ENCODE measurements around the gene RAB23.
"Not testable (repeated sequence)": the region's sequence is repeated elsewhere in the genome, so short reads cannot be mapped to it uniquely, and the experiment has no call there.

RAB23 gene

DNA sequence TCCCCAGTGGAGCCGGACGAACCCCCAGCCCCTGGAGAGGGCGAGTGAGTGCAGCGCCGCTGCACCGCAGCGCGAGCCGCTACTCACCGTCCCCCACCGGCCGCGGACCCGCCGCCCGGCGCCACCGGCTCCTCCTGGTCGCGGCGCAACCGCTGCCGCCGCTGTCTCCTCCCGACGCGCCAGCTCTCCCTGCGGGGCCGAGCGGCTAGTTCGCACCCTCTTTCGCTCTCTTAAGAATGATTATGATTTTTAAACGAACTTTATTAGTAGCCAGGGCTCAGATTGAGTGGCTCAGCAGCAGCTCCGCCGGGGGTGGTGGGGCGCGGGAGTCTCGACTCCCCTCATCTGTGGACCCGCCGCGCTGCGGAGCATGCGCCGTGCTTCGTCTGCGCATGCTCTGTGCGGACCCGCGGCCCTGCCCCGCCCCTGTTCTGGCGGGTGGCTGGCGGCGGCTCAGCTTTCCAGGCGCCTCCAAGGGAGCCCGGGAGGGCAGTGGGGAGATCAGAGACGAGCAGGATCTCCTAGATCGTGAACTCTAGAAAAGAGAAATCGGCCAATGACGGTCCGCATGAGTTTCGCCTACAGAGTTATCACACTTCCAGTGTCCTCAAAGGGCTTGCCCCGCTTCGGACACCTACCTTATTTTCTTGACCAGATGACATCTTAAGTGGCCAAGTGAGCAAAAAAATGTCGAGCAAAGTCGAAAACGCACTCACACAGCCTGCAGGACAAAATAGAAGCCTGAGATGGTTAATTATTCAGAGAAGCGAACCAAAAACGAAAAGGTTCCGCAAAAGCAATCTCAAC is at the start of gene RAB23:
Gene RAB23 (minus strand): TSS at position 372 of the 807 bp plus-strand sequence. CDS start 11,927 bp downstream, outside the sequence.
- DNase-seq (ENCODE audit: low read depth) = peak; percentile 64

DNA sequence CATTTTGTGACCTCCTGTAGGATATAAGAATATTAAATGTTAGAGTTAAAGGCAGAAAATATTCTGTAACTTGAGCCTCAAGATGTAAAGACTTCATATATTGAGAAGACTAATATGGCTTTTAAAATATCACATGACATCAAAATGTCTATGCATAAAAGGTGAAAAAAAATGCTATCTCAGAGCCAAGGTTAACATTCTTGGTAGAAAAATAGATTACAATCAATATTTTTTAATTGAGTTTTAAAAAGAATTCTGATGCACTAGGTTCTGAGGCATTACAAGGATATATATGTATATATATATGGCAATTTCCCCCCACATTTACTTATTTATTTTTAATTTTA is 46.2 kb upstream of the RAB23 start:
- no peak for DNase-seq (ENCODE audit: low read depth)

DNA sequence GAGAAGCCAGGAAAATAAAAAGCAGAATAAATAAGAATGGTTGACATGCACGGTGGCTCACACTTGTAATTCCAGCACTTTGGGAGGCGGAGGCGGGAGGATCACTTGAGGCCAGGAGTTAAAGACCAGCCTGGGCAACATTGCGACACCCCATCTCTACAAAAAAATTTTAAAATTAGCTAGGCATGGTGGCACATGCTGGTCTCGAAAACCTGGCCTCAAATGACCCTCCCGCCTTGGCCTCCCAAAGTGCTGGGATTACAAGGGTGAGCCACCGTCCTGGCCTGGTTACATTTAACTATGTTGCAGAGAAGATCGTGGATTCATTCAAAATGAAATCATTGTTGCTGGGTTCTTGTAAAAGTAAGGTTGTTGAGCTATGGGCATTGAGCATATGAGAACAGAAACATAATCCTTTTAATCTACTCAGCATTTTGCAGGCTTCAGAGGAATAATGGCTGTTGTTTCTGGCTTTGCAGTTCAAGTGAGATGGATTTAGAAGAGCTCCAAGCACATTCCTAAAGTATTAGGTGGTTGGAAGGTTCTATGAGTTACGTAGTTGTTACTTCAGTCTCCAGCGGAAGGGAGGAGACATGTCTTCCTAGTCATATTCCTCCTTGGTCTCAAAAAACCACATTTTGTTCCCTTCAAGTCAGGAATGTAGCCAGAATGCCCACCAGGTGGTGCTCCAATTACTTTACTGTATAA is 45.6 kb upstream of the RAB23 start:
- DNase-seq (ENCODE audit: low read depth) = no peak

DNA sequence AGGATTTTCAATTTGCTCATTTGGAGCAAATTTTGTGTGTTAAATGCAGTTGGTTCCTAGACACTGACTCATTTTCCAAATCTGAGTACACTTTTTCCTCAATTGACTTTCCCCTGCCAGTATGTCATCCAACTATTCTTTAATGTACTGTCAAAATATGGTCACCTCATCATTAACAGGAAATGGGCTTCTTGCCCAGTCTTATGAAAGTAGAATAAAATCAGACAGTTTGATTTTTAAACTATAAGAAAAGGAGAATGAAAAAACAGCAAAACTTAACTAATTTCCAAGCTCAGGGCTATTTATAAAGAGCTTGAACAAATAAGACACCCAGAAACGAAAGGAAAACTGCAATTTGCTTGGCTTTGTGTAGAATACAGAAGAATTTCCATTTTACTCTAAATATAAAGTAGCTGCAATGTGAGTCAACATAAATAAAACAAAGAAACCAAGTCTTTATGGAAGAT is 43.7 kb upstream of the RAB23 start:
- no peak for DNase-seq (ENCODE audit: low read depth)

DNA sequence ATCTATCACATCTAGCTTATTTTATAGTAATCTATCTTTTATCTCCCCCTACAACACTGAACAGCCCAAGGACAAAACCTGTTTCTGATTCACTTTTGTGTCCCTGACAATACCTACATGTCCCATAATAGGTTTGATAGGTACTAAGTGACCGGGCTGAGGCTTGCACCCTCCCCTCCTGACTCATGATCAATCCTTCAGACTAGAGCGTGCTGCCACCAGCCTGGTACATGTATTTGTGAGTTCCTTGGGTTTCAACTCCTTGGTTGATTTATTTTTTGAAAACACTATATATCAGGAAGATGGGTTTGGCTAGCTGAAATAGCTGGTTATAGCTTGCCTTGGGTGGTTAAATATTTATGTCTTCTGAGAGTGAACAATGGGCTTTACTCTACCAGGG is 41.6 kb upstream of the RAB23 start:
- no peak for DNase-seq (ENCODE audit: low read depth)

DNA sequence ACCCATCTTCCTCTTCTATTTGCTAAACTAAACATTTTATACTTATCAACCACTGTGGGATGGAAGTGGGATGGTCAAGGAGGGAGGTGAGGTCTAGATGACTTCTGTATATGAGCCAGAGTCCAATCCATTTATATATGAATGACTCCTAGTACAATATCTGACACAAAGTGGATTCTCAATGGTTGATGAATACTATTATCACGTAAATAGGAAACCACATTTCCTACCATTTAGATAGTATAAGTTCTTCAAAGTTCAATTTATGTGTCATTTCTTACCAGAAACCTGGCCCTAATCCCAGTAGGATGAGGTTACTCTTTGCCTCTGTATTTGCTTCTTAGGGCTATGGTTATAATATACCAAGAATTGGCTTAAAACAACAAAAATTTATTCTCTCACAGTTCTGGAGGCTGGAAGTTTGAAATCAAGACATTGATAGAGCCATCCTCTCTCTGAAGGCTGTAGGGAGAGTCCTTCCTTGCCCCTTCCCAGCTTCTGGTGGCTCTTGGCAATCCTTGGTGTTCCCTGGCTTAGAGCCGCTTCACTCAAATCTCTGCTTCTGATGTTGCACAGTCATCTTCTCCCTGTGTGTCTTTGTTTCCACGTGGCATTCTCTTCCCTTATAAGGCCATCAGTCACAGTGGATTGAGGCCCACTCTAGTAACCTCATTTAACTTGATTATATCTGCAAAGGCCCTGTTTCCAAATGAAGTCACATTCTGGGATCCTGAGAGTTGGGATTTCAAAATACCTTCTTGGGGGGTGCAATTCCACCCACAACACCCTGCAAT is 41.0 kb upstream of the RAB23 start:
- DNase-seq (ENCODE audit: low read depth) = no peak

DNA sequence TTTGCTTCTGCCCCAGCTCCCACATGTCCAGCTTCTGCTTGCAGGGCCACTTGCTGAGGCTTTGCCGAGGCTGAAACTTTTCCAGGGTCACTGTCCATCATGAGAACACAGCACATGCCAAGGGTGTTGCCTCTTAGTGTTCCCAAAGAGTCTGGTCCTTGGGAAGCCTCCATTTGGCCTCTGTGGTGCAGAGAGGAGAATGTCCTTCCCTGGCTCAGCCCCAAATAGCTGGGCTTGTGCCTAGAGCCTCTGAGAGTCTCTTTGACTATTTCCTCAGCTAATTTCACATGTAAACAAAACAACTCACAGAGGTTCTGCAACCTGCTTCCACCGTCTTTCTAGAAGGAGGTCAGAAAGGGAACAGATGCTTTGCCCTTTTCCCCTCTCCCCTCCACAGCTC is 40.4 kb upstream of the RAB23 start:
- DNase-seq (ENCODE audit: low read depth) = no peak

DNA sequence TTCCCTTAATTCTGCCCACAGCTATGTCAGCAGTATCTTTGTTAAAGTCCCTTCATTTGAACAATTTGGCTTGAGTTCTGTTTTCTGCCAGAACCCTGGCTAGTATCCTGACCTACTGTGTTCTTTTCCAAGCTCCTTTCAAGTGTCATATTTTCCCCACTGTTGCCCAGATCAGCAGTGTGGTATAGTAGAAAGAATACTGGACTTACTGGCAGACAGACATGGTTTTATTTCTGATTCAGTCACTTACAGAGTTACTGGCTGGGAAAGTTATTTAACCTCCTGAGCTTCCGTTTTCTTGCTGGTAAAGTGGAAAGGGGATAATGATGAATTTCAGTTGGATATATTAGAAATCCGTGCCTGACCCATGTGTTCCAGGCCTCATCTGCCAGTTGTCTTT is 39.8 kb upstream of the RAB23 start:
- DNase-seq (ENCODE audit: low read depth) = no peak

DNA sequence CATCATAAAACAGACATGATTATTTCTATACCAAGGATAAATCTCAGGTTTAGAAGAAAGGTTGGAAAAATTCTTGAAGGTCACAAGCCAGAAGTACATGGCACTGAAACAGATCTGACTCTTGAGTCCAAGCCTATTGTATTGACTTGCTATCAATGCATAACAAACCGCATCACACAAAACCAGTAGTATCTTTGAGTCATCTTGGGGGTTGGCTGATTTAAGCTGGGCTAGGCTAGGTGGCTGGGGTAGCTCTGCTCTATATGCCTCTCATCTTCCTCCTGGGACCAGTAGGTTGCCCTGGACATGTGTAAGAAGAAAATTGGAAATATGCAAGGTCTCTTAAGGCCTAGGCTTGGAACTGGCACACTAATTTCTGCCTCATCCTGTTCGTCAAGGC is 37.0 kb upstream of the RAB23 start:
- DNase-seq (ENCODE audit: low read depth) = no peak

DNA sequence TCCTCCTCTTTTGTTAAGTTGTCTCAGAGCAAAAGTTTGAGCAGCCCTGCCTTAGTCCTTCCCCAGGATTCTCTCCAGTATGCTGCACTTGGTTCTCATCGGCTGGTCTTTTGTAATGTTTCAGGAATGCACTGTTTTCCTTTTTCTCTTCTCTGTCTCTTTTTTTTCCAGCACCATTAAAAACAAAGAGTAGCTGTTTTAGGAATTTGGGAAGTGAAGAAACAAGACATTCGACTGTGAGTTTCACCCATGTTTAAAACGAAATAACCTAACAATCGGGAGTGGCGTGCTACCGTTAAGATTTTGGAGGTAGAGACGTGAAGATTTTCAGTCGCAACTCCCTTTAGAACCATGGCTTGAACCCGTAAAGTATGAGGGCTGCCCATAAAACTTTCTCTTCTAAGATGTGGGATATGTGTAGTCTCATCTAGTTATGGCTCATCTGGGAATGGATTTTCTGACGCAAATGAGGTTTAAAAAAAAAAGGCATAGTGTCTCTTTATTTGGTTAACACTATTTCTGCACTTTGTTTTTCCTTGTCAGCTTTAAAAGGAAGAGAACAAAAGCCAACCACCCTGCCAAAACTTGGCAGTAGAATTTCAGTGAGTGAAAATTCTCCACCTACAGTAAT is 35.9 kb upstream of the RAB23 start:
- DNase-seq (ENCODE audit: low read depth) = no peak

DNA sequence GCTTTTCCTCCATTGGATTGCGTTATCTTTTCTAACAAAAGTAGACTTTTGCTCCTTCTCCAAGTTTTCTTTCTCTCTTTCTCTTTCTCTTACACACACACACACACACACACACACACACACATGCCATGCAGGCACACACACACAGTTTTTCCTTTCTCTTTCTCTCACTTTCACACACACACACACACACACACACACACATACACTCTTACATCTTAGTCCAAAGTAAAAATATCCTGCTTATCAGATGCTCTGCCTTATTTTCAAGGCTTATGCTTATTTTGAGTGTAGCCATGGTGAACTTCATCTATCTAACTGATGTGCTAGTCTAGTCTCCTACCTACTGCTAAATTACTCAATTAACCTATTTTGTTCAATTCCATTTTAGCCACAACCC is 34.4 kb upstream of the RAB23 start:
- DNase-seq (ENCODE audit: low read depth) = no peak

DNA sequence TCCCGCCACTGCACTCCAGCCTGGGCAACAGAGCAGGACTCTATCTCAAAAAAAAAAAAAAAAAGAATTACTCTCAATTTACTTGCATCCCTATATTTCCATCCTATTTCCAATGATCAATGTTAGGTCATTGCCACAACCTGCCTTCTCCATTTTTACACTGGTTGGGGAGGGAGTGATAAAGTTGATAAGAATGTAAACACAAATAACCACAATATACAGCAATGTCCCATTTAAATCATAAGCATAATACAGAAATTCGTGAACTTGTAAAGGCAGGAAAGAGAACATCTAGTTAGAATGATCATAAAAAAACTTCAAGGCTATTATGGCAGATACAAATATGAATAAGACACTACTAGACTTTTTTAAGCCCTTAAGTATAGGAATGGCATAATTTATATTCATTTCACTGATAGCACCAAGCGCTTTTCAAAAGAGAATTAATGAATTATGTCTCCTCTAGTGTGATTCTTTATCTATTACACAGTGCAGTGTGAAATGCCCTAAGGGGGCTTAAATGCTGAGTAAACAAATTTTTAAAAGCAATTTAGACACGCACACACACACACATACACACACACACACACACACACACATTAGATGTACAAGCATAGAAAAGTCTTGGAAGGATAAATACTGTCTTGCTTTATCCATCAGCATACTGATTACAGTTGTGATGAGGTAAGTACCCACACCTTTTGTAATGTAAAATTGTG is 33.5 kb upstream of the RAB23 start:
- no peak for DNase-seq (ENCODE audit: low read depth)

DNA sequence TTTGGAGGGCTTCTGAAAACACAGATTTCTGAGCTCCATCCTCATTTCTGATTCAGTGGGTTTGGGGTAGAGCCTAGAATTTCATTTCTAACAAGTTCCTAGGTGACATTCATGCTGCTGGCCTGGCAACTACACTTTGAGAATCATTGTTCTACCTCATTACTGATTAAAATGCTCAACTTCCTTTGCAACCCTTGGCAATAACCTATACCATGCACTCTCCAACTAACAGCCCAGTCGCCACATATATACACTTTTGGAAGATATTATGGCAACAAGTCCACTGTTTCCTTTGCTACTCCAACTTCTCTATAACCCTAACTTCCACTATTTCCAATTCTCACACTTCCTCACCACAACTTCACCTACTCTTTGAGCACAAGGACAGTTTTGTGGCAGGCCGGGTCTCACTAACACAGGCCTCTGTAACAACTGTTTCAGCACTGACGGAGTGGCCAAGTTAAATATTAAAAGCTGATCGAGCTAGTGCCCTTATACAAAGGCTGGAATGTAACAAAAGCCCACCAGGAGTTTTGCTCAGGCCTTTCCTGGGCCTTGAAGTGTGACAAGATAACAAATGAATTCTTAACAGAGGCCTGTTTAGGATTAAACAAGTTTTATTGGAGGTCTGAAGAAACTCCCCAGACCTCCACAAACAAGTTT is 32.1 kb upstream of the RAB23 start:
- no peak for DNase-seq (ENCODE audit: low read depth)

DNA sequence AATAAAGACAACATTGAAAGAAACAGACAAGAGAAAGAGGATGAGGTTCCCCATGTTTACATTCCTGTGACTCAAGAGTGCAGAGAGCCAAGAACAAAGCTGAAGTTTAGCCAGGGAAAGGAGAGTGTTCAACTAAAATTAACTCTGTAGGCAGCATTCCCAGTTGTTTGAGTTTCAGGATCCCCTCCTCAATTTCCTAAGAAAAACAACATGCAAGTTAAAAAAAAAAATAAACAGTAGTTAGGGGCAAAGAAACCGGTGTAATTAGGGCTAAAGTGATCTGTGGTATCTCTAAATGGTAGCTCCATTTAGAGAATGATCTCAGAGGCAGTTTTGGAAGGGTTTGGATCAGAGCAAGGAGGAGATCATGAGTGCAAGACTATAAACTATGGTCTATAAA is 30.9 kb upstream of the RAB23 start:
- no peak for DNase-seq (ENCODE audit: low read depth)

DNA sequence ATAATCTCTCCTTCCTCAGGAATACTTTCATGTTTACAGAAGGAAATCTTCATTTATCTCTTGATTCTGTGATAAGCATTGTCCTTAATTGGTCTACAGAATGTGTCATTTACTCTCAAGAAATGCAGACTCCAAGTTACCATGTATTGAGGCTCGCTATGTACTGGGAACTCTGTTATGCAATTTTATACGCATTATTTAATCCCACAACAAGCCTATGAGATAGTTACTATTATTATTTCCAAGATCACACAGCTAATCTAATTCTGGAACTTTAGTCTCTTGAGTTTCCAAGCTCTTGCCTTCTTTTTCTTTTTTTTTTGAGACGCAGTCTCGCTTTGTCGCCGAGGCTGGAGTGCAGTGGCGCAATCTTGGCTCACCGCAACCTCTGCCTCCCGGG is 30.0 kb upstream of the RAB23 start:
- DNase-seq (ENCODE audit: low read depth) = no peak

DNA sequence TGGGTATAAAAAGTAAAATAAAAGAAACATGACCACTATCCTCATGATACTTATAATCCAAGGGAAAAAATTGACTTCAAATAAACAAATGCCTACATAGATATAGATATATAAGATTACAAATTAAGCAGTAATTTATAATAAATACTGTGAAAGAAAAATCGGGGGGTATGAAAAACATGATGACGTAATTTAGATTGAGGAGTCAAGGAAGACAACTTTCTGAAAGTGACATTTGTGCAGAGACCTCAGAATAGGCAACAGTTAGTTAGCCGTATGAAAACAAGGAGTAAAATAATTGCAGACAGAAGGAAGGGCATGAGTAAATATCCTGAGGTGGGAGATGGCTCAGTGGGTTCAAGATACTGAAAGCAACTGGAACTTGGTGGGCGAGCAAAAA is 28.2 kb upstream of the RAB23 start:
- no peak for DNase-seq (ENCODE audit: low read depth)

DNA sequence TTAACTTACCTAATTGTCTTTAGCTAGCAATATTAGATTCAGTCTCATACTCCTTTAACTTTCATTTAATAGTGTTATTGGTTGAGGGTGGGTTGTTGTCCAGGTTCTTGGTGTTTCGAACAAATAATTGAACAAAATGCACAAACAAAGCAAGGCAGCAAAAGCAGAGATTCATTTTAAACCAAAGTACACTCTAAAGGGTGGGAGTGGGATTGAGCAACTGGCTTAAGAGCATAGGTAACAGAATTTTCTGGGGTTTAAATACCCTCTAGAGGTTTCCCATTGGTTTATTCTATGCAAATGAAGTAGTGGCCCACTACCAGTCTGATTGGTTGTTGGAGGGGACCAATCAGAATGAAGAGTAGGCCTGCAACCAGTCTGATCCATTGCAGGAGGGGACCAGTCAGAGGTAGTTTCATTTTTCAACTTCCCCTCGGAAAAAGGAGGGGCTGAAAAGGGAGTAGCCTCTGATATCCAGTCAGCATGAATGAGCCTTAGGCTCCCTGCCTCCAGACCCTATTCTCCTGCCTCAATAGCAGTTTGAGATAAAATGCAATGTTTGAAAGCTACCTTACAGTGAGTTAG is 26.3 kb upstream of the RAB23 start:
- DNase-seq (ENCODE audit: low read depth) = no peak

DNA sequence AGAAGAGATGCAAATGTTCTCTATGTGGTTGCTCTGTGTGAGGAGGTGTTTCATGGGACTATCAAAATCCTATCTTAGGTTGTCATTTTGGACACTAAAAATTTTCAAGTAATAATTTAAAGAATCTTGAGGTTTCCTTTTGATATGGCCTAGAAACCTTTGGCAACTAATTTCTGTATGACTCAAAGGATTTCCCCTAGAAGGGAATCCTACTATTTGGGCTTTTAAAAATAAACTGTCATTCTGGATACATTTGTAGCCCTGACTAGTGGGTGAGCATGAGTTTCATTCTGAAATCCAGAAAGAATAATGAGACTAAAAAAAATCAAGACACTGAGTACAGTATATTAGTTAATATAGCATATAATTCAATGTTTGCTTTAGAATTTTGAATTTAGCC is 25.5 kb upstream of the RAB23 start:
- no peak for DNase-seq (ENCODE audit: low read depth)

DNA sequence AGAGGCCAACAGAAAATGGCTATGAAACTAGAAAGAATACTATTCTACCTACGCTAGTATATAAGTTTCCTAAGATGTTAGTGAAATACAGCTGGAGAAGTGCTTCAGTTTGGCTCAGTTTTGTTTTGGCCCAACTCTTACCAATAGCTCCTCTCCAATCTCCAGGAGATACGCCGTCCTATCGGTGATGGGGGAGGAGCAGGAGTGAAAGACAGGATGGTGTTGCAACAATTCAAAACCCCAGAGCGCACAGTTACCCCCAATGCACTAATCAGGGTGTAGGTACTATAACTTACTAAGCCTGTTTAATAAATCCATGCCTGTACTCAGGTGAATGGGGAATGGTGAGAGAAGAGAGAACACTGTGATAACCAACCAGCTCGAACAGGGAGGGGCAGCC is 24.2 kb upstream of the RAB23 start:
- no peak for DNase-seq (ENCODE audit: low read depth)

DNA sequence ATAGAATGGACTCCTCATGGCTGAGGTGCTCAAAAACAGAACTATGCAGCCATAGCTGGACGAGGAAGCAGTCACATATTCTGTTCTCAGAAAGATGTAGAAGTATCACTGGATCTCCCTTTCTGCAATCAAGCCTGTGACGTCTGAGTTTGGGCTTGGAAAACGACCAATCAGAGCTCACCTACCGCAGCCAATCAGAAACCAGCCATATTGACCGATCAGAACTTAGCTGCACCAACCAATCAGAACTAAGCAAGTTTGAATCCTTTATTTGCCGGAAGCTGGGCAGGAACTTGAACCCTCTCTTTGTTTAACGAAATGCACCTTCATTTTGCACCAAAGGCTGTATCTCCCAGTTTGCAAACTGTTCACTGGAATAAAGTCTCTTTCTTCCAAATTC is 21.8 kb upstream of the RAB23 start:
- DNase-seq (ENCODE audit: low read depth) = no peak

DNA sequence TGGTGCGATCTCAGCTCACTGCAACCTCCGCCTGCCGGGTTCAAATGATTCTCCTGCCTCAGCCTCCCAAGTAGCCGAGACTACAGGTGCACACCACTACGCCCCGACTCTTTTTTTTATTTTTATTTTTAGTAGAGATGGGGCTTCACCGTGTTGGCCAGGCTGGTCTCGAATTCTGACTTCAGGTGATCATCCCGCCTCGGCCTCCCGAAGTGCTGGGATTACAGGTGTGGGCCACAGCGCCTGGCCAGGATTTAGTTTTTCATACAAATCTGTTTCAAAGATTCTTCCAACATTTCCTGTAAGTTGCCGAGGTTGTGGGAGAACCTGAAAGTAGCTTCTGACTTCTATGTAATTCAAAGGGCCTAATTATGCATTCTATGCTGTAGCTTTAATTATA is 21.4 kb upstream of the RAB23 start:
- DNase-seq (ENCODE audit: low read depth) = not testable (repeated sequence)

Data from T-helper 22 cell (primary cell).